BLaER1 treated with 17β-estradiol and CSF1 and Interleukin-3, amounts not matched to agents 10 nM and 100 nM (cell line): ENCODE measurements around the gene C3orf20.

ENCODE experiments used
- H3K27ac ChIP-seq, 11 experiments: shearing (Covaris generic); formaldehyde crosslinking; 2 replicates each; pipeline ENCODE4 v1.8.1; 2022
- H3K27me3 ChIP-seq, 11 experiments: shearing (Covaris generic); formaldehyde crosslinking; 2 replicates each; pipeline ENCODE4 v1.8.1; 2022
- H3K36me3 ChIP-seq, 11 experiments: shearing (Covaris generic); formaldehyde crosslinking; 2 replicates each; pipeline ENCODE4 v1.8.1; 2022
- H3K4me1 ChIP-seq, 10 experiments: shearing (Covaris generic); formaldehyde crosslinking; 2 replicates each; pipeline ENCODE4 v1.8.1; 2022
- H3K4me2 ChIP-seq, 11 experiments: shearing (Covaris generic); formaldehyde crosslinking; 2 replicates each; pipeline ENCODE4 v1.8.1; 2022
- H3K4me3 ChIP-seq, 10 experiments: shearing (Covaris generic); formaldehyde crosslinking; 2 replicates each; pipeline ENCODE4 v1.8.1; 2022
- H3K9ac ChIP-seq, 11 experiments: shearing (Covaris generic); formaldehyde crosslinking; 2 replicates each; pipeline ENCODE4 v1.8.1; 2022
- H3K9me3 ChIP-seq, 11 experiments: shearing (Covaris generic); formaldehyde crosslinking; replicated peaks in 1 of 11; 2 replicates each; pipeline ENCODE4 v1.8.1; 2022
- H4K20me1 ChIP-seq, 11 experiments: shearing (Covaris generic); formaldehyde crosslinking; 2 replicates each; pipeline ENCODE4 v1.8.1; 2022
- Cebpa-rat ChIP-seq, 11 experiments: shearing (Covaris generic); IDR thresholded peaks; 2 replicates each; pipeline ENCODE4 v1.8.1; 2022

The C3orf20 gene

GRCh38 chr3:14685179-14685578 lies 10.2 kb downstream of the C3orf20 start:
- 0 out of 22 replicates have a peak, but pooled peaks cover 0 to under 1% (median 0%) of the 10 kb centered on the region in 11 experiments for H3K36me3 ChIP-seq
- peak overlapping the region in 5 of 11 experiments; percentile 11 to 51 (median 36); a peak in 9 of 22 replicates for H3K4me2 ChIP-seq
- peaks cover 2 to 5% (median 3%) of the 10 kb centered on the region in 11 experiments for H3K9me3 ChIP-seq
- H4K20me1 ChIP-seq, result no peaks in the 10 kb centered on the region; a peak in 1 of 22 replicates
- H3K27ac ChIP-seq, result no peak overlapping the region
- no peak for TF ChIP-seq Cebpa-rat (IDR thresholded peaks at IDR 0.05)
- no peak overlapping the region for H3K9ac ChIP-seq
- H3K4me3 ChIP-seq, result no peak overlapping the region
- H3K4me1 ChIP-seq, result peaks cover 18 to 39% (median 29%) of the 10 kb centered on the region in 10 experiments
- no peaks in the 10 kb centered on the region for H3K27me3 ChIP-seq

- Histone ChIP-seq H4K20me1 (no peaks in the 10 kb centered on the region; a peak in 1 of 22 replicates), H3K9me3 (no peaks in the 10 kb centered on the region; a peak in 1 of 22 replicates), H3K27ac (no peak overlapping the region), H3K4me1 (peaks cover 26 to 52% (median 35%) of the 10 kb centered on the region in 10 experiments), H3K27me3 (no peaks in the 10 kb centered on the region), H3K4me3 (no peak overlapping the region), H3K4me2 (peak overlapping the region in 4 of 11 experiments; percentile 2 to 24 (median 10); a peak in 3 of 22 replicates), H3K36me3 (no peaks in the 10 kb centered on the region), H3K9ac (no peak overlapping the region)
- no peak for TF ChIP-seq Cebpa-rat (IDR thresholded peaks at IDR 0.05)
Measured at GRCh38 chr3:14687360-14687759, 12.4 kb downstream of the C3orf20 start.

GRCh38 chr3:14688525-14688924 lies 13.6 kb downstream of the C3orf20 start:
- Histone ChIP-seq H3K9ac (no peak overlapping the region), H3K9me3 (peaks cover under 1 to 11% (median 6%) of the 10 kb centered on the region in 11 experiments; a peak in 14 of 22 replicates), H3K4me3 (no peak overlapping the region), H3K27ac (no peak overlapping the region), H4K20me1 (no peaks in the 10 kb centered on the region), H3K27me3 (no peaks in the 10 kb centered on the region), H3K4me2 (peak overlapping the region in 9 of 11 experiments; percentile 13 to 49 (median 30); a peak in 13 of 22 replicates), H3K4me1 (peaks cover 26 to 52% (median 35%) of the 10 kb centered on the region in 10 experiments), H3K36me3 (no peaks in the 10 kb centered on the region)
- TF ChIP-seq Cebpa-rat (IDR thresholded peaks at IDR 0.05), result no peak

DNA sequence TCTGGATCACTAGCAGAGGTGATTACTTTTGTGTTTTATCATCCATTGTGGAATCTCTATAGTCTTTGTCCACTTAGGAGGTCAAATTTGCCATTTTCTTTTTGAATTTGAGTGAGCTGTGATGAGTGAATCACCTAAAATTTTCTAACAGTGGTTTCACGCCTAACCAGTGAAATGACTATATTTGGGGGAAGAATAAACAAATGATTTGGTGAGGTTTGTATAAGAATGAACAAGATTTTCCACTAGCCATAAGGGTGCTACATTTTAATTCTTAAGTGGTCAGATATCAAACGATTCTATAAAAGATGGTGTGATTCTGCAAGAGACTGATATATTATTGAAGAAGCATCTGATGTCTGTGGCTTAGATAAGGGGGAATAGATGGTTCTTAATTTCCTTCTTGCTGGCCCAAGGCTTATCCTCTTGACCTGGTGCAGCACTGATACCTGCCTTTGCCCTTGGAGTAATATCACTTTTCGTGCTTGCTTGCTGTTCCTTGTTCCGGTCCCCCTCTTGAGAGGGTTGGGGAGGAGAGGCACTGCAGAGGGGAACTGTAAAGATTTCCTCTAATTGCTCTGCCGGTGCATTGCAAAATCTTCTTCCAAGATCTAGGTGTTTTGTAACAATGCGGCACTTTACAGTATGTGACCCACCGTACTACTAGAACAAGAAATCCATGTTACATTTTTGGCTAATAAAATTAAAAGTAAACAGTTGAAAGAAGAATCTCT lies 14.5 kb downstream of the C3orf20 start:
- Histone ChIP-seq H3K4me3 (no peak overlapping the region), H3K27ac (no peak overlapping the region), H3K36me3 (no peaks in the 10 kb centered on the region), H3K9ac (no peak overlapping the region), H4K20me1 (no peaks in the 10 kb centered on the region), H3K27me3 (no peaks in the 10 kb centered on the region), H3K4me2 (peak overlapping the region; percentile 8 to 49 (median 30); a peak in 15 of 22 replicates), H3K9me3 (peaks cover 4 to 16% (median 6%) of the 10 kb centered on the region in 11 experiments; a peak in 14 of 22 replicates), H3K4me1 (peaks cover 26 to 52% (median 35%) of the 10 kb centered on the region in 10 experiments)
- no peak for TF ChIP-seq Cebpa-rat (IDR thresholded peaks at IDR 0.05)

DNA sequence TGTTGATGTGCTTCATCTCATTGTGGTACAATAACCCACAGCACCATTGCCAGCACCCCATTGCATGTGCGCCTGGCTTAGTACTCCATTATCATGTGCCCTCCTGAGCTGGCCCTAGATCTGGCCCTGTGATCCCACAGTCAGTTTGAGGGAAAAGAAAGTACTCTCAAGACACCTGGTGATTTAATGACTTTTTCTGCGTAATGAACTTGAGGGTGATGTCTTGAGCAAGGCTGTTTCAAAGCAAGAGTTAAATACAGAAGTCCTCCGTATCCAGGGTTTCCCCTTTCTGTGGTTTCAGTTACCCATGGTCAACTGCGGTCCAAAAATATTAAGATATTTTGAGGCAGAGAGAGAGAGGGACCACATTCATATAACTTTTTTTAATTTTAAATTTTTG lies 16.3 kb downstream of the C3orf20 start:
- no peak for TF ChIP-seq Cebpa-rat (IDR thresholded peaks at IDR 0.05)
- Histone ChIP-seq H3K4me2 (peak overlapping the region in 10 of 11 experiments; percentile 6 to 59 (median 26); a peak in 16 of 22 replicates), H4K20me1 (no peaks in the 10 kb centered on the region), H3K36me3 (no peaks in the 10 kb centered on the region), H3K9ac (no peak overlapping the region), H3K4me1 (peaks cover 23 to 39% (median 30%) of the 10 kb centered on the region in 10 experiments), H3K9me3 (peaks cover 4 to 16% (median 6%) of the 10 kb centered on the region in 11 experiments; a peak in 14 of 22 replicates), H3K27me3 (no peaks in the 10 kb centered on the region), H3K27ac (no peak overlapping the region), H3K4me3 (no peak overlapping the region)

DNA sequence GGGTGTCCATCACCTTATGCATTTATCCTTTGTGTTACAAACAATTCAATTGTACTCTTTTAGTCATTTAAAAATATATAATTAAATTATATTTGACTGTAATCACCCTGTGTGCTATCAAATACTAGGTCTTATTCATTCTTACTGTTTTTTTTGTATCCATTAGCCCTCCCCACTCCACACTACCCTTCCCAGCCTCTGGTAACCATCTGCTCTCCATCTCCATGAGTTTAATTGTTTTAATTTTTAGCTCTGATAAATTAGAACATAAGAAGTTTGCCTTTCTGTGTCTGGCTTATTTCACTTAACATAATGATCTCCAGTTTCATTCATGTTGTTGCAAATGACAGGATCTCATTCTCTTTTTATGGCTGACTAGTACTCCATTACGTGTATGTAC lies 16.8 kb downstream of the C3orf20 start:
- Histone ChIP-seq H3K4me2 (peak overlapping the region in 4 of 11 experiments; percentile 22 to 59 (median 31); a peak in 6 of 22 replicates), H3K4me3 (no peak overlapping the region), H3K27me3 (no peaks in the 10 kb centered on the region), H3K9me3 (peaks cover 4 to 16% (median 6%) of the 10 kb centered on the region in 11 experiments; a peak in 14 of 22 replicates), H3K27ac (no peak overlapping the region), H4K20me1 (no peaks in the 10 kb centered on the region), H3K9ac (no peak overlapping the region), H3K4me1 (peaks cover 21 to 39% (median 30%) of the 10 kb centered on the region in 10 experiments), H3K36me3 (no peaks in the 10 kb centered on the region)
- TF ChIP-seq Cebpa-rat (IDR thresholded peaks at IDR 0.05), result no peak

- H3K9me3 ChIP-seq, result peaks cover 0 to 4% (median 0%) of the 10 kb centered on the region in 11 experiments; a peak in 4 of 22 replicates
- no peak for TF ChIP-seq Cebpa-rat (IDR thresholded peaks at IDR 0.05)
- no peak overlapping the region for H3K4me2 ChIP-seq
- H3K27me3 ChIP-seq, result no peaks in the 10 kb centered on the region
- no peak overlapping the region for H3K27ac ChIP-seq
- no peaks in the 10 kb centered on the region for H3K36me3 ChIP-seq
- H3K4me1 ChIP-seq, result no peaks in the 10 kb centered on the region
- H3K4me3 ChIP-seq, result no peak overlapping the region
- H4K20me1 ChIP-seq, result no peaks in the 10 kb centered on the region
- no peak overlapping the region for H3K9ac ChIP-seq
Measured at GRCh38 chr3:14698601-14699244, 23.8 kb downstream of the C3orf20 start.

- no peaks in the 10 kb centered on the region for H3K27me3 ChIP-seq
- H3K9ac ChIP-seq, result no peak overlapping the region
- no peaks in the 10 kb centered on the region for H4K20me1 ChIP-seq
- H3K4me1 ChIP-seq, result no peaks in the 10 kb centered on the region
- no peak overlapping the region for H3K27ac ChIP-seq
- no peaks in the 10 kb centered on the region; a peak in 1 of 22 replicates for H3K9me3 ChIP-seq
- H3K36me3 ChIP-seq, result no peaks in the 10 kb centered on the region
- no peak for TF ChIP-seq Cebpa-rat (IDR thresholded peaks at IDR 0.05)
- H3K4me3 ChIP-seq, result no peak overlapping the region
- no peak overlapping the region for H3K4me2 ChIP-seq
Measured at GRCh38 chr3:14699643-14700042, 24.7 kb downstream of the C3orf20 start.

GRCh38 chr3:14700891-14701290 lies 25.9 kb downstream of the C3orf20 start:
- H4K20me1 ChIP-seq, result no peaks in the 10 kb centered on the region
- no peaks in the 10 kb centered on the region; a peak in 1 of 22 replicates for H3K9me3 ChIP-seq
- no peak overlapping the region for H3K4me3 ChIP-seq
- H3K4me1 ChIP-seq, result no peaks in the 10 kb centered on the region
- no peak overlapping the region for H3K4me2 ChIP-seq
- no peaks in the 10 kb centered on the region for H3K36me3 ChIP-seq
- H3K27ac ChIP-seq, result no peak overlapping the region
- H3K27me3 ChIP-seq, result no peaks in the 10 kb centered on the region
- TF ChIP-seq Cebpa-rat (IDR thresholded peaks at IDR 0.05), result no peak
- no peak overlapping the region for H3K9ac ChIP-seq
